GM18526 (cell line): ENCODE results near the gene CDC42BPB.

ENCODE experiments used
- POLR2A ChIP-seq: IDR thresholded peaks from 3 replicates; pipeline ENCODE4 v1.6.1; 2011; ENCODE audit not compliant: insufficient read length; ENCODE audit errors: extremely low read depth

CDC42BPB gene

GRCh38 chr14:102900631-102901571, 156.4 kb downstream of the CDC42BPB start:
- peak; percentile 34 for TF ChIP-seq POLR2A

GRCh38 chr14:102899516-102899900, 157.8 kb downstream of the CDC42BPB start:
- TF ChIP-seq POLR2A = no peak

GRCh38 chr14:102898776-102899515, 158.4 kb downstream of the CDC42BPB start:
- no peak for TF ChIP-seq POLR2A

- no peak for TF ChIP-seq POLR2A
Measured at GRCh38 chr14:102898298-102898697, 159.1 kb downstream of the CDC42BPB start.

- no peak for TF ChIP-seq POLR2A
Measured at GRCh38 chr14:102897299-102898027, 159.9 kb downstream of the CDC42BPB start.

GRCh38 chr14:102893452-102893851, 163.9 kb downstream of the CDC42BPB start:
- no peak for TF ChIP-seq POLR2A

GRCh38 chr14:102892651-102893050, 164.7 kb downstream of the CDC42BPB start:
- TF ChIP-seq POLR2A = no peak

- no peak for TF ChIP-seq POLR2A
Measured at GRCh38 chr14:102891556-102891955, 165.8 kb downstream of the CDC42BPB start.

GRCh38 chr14:102891111-102891510, 166.2 kb downstream of the CDC42BPB start:
- TF ChIP-seq POLR2A = no peak

GRCh38 chr14:102889615-102890014, 167.7 kb downstream of the CDC42BPB start:
- TF ChIP-seq POLR2A = no peak

GRCh38 chr14:102888748-102889147, 168.6 kb downstream of the CDC42BPB start:
- no peak for TF ChIP-seq POLR2A

GRCh38 chr14:102885737-102886447, 171.5 kb downstream of the CDC42BPB start:
- no peak for TF ChIP-seq POLR2A

- no peak for TF ChIP-seq POLR2A
Measured at GRCh38 chr14:102883554-102883953, 173.8 kb downstream of the CDC42BPB start.

- TF ChIP-seq POLR2A = no peak
Measured at GRCh38 chr14:102883089-102883541, 174.2 kb downstream of the CDC42BPB start.
